NOMO-1 treated with DMSO at 0.1 percent for 48 hours (cell line): ENCODE results near the gene UPF1.
"Not testable (repeated sequence)": the region's sequence is repeated elsewhere in the genome, so short reads cannot be mapped to it uniquely, and the experiment has no call there.

Source experiments
- DNase-seq: peaks from one replicate; lab custom pipeline; 2025; ENCODE audit not compliant: unreplicated experiment; lab: John Stamatoyannopoulos, UW

The UPF1 gene

GRCh38 chr19:18913466-18913865, 81.7 kb downstream of the UPF1 start:
- no peak for DNase-seq

GRCh38 chr19:18915639-18916038, 83.9 kb downstream of the UPF1 start:
- DNase-seq: no peak

- not testable (repeated sequence) for DNase-seq
Measured at GRCh38 chr19:18917593-18917992, 85.8 kb downstream of the UPF1 start.
